Vagina (tissue), 2 donors: ENCODE data around the gene PRELID2.

Source experiments
- POLR2A ChIP-seq, 2 donors: fragments of 450-650 bp; IDR thresholded peaks; one replicate each; pipeline ENCODE4 v1.6.1; 2017; ENCODE audit warnings: antibody characterized with exemption in 2 of 2, mild to moderate bottlenecking in 2 of 2, moderate library complexity in 2 of 2
- POLR2AphosphoS5 ChIP-seq, 2 donors: sonication (generic); formaldehyde crosslinking; IDR thresholded peaks; one replicate each; pipeline ENCODE4 v1.9.0; 2017; ENCODE audit warnings: antibody characterized with exemption in 2 of 2, mild to moderate bottlenecking in 2 of 2, low read depth in 1 of 2; ENCODE audit not compliant: insufficient read depth in 1 of 2
- TF ChIP-seq, protein P1 (sequence below), 3 experiments: fragments of 450-650 bp in 2 of 3; fragments of 200-600 bp in 1 of 3; sonication (generic) in 1 of 3; IDR thresholded peaks; one replicate each; pipeline ENCODE4 v1.5.1; 2017 to 2019; ENCODE audit warnings: antibody characterized with exemption in 3 of 3, mild to moderate bottlenecking in 2 of 3, moderate library complexity in 2 of 3

DNA sequence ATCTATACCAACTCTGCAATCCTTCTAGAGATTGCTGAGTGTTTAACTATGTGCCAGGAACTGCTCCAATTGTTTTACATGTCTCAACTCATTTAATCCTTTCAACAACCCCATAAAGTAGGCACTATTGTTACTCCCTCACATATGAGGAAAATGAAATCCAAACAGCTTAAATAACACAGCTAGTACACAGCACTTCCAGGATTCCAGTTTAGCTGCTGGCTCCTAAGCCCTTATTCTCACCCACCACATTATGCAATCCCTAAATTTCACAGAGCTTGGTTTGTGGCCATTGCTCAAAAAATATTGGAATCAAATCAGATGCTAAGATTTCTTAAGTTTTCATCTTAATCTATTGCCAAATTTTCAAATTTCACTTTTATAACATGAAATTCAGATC, 84.9 kb downstream of the PRELID2 start:
- TF ChIP-seq, protein P1, sequence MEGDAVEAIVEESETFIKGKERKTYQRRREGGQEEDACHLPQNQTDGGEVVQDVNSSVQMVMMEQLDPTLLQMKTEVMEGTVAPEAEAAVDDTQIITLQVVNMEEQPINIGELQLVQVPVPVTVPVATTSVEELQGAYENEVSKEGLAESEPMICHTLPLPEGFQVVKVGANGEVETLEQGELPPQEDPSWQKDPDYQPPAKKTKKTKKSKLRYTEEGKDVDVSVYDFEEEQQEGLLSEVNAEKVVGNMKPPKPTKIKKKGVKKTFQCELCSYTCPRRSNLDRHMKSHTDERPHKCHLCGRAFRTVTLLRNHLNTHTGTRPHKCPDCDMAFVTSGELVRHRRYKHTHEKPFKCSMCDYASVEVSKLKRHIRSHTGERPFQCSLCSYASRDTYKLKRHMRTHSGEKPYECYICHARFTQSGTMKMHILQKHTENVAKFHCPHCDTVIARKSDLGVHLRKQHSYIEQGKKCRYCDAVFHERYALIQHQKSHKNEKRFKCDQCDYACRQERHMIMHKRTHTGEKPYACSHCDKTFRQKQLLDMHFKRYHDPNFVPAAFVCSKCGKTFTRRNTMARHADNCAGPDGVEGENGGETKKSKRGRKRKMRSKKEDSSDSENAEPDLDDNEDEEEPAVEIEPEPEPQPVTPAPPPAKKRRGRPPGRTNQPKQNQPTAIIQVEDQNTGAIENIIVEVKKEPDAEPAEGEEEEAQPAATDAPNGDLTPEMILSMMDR (IDR thresholded peaks at IDR 0.05), result no peak
- TF ChIP-seq POLR2AphosphoS5 (IDR thresholded peaks at IDR 0.05; ENCODE audit: insufficient read depth in 1 of 2, low read depth in 1 of 2) (no peak), POLR2A (IDR thresholded peaks at IDR 0.05) (no peak)
